HS-5 (cell line): ENCODE measurements around the gene RAB3C.
"Not testable (repeated sequence)": the region's sequence is repeated elsewhere in the genome, so short reads cannot be mapped to it uniquely, and the experiment has no call there.

Experiments used
- DNase-seq: peaks from one replicate; pipeline ENCODE4 v3.0.0-alpha.2; 2012; ENCODE audit warnings: low read depth

Gene RAB3C

GRCh38 chr5:58675341-58675740 lies 92.5 kb downstream of the RAB3C start:
- no peak for DNase-seq

GRCh38 chr5:58677650-58678049 lies 94.8 kb downstream of the RAB3C start:
- DNase-seq = no peak

- DNase-seq = no peak
Measured at GRCh38 chr5:58680503-58680902, 97.6 kb downstream of the RAB3C start.

GRCh38 chr5:58681943-58682342 lies 99.1 kb downstream of the RAB3C start:
- DNase-seq = no peak

GRCh38 chr5:58683567-58683966 lies 100.7 kb downstream of the RAB3C start:
- DNase-seq = no peak

- DNase-seq = no peak
Measured at GRCh38 chr5:58687079-58687478, 104.2 kb downstream of the RAB3C start.

- no peak for DNase-seq
Measured at GRCh38 chr5:58687595-58687994, 104.7 kb downstream of the RAB3C start.

GRCh38 chr5:58699088-58699761 lies 116.3 kb downstream of the RAB3C start:
- not testable (repeated sequence) for DNase-seq

- DNase-seq = no peak
Measured at GRCh38 chr5:58699762-58700118, 116.9 kb downstream of the RAB3C start.

GRCh38 chr5:58703925-58704555 lies 121.2 kb downstream of the RAB3C start:
- DNase-seq = no peak

- DNase-seq = no peak
Measured at GRCh38 chr5:58706736-58707135, 123.9 kb downstream of the RAB3C start.

GRCh38 chr5:58708456-58708855 lies 125.6 kb downstream of the RAB3C start:
- no peak for DNase-seq

GRCh38 chr5:58710425-58710824 lies 127.5 kb downstream of the RAB3C start:
- DNase-seq = not testable (repeated sequence)

- no peak for DNase-seq
Measured at GRCh38 chr5:58710871-58711270, 128.0 kb downstream of the RAB3C start.

GRCh38 chr5:58711965-58712364 lies 129.1 kb downstream of the RAB3C start:
- DNase-seq = no peak

- no peak for DNase-seq
Measured at GRCh38 chr5:58714046-58714445, 131.2 kb downstream of the RAB3C start.

GRCh38 chr5:58715997-58716656 lies 133.3 kb downstream of the RAB3C start:
- DNase-seq = no peak

GRCh38 chr5:58716713-58717112 lies 133.8 kb downstream of the RAB3C start:
- DNase-seq = no peak

- DNase-seq = no peak
Measured at GRCh38 chr5:58717303-58718007, 134.6 kb downstream of the RAB3C start.

GRCh38 chr5:58718269-58718978 lies 135.5 kb downstream of the RAB3C start:
- DNase-seq = no peak

GRCh38 chr5:58722160-58722559 lies 139.3 kb downstream of the RAB3C start:
- DNase-seq = no peak

GRCh38 chr5:58724992-58725391 lies 142.1 kb downstream of the RAB3C start:
- no peak for DNase-seq
